ENCODE data around the gene PNMA6A.
"Not testable (repeated sequence)": the region's sequence is repeated elsewhere in the genome, so short reads cannot be mapped to it uniquely, and the experiment has no call there.

The PNMA6A gene

DNA sequence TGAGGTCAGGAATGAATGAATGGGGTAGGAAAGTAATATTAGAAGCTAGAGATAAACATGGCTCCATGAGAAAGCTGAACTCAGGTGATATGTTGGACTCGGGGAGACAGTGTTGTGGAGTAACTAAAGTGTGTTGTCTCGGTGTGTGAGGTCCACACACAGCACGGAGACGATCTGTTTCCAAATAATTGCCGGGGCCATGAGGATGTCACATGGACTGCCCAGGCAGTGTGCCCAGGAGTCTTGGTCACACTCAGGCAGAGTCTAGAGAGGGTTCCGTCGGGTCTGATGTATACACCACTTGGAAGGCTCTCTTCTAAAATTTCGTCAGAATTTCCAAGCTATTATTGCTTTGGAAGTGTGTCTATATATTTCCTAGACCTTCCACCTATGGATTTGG lies 48.0 kb downstream of the PNMA6A start:
- not testable (repeated sequence) for DNase-seq (ENCODE audit: low spot score)

DNA sequence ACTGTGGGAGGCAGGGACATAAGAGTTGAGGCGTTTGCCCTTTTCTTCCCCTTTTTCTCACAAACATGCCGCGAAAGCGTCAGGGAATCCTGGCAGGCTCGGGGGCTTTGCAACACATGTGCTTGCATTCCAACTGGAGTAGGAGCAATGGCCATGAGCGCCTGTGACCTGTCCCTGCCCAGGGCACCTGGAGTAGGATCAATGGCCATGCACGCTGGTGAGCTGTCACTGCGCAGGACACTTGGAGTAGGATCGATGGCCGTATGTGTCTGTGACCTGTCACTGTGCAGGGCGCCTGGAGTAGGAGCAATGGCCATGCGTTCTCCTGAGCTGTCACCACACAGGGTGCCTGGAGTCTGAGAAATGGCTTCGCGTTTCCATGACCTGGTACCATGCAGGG lies 51.2 kb downstream of the PNMA6A start:
- DNase-seq (ENCODE audit: low spot score) = not testable (repeated sequence)
